ENCODE data around the gene SAMSN1.

GRCh38 chr21:14448784-14449183 lies 97.3 kb downstream of the SAMSN1 start:
- TF ChIP-seq, protein P1, sequence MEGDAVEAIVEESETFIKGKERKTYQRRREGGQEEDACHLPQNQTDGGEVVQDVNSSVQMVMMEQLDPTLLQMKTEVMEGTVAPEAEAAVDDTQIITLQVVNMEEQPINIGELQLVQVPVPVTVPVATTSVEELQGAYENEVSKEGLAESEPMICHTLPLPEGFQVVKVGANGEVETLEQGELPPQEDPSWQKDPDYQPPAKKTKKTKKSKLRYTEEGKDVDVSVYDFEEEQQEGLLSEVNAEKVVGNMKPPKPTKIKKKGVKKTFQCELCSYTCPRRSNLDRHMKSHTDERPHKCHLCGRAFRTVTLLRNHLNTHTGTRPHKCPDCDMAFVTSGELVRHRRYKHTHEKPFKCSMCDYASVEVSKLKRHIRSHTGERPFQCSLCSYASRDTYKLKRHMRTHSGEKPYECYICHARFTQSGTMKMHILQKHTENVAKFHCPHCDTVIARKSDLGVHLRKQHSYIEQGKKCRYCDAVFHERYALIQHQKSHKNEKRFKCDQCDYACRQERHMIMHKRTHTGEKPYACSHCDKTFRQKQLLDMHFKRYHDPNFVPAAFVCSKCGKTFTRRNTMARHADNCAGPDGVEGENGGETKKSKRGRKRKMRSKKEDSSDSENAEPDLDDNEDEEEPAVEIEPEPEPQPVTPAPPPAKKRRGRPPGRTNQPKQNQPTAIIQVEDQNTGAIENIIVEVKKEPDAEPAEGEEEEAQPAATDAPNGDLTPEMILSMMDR (IDR thresholded peaks at IDR 0.05), result no peak
- TF ChIP-seq POLR2A (IDR thresholded peaks at IDR 0.05), result no peak
